Stromal cell of bone marrow (primary cell): Measurements from ENCODE around the gene NAV1.

ENCODE experiments used
- DNase-seq: peaks from one replicate; pipeline ENCODE4 v3.0.0-alpha.2; 2012; ENCODE audit warnings: low read depth

The NAV1 gene

DNA sequence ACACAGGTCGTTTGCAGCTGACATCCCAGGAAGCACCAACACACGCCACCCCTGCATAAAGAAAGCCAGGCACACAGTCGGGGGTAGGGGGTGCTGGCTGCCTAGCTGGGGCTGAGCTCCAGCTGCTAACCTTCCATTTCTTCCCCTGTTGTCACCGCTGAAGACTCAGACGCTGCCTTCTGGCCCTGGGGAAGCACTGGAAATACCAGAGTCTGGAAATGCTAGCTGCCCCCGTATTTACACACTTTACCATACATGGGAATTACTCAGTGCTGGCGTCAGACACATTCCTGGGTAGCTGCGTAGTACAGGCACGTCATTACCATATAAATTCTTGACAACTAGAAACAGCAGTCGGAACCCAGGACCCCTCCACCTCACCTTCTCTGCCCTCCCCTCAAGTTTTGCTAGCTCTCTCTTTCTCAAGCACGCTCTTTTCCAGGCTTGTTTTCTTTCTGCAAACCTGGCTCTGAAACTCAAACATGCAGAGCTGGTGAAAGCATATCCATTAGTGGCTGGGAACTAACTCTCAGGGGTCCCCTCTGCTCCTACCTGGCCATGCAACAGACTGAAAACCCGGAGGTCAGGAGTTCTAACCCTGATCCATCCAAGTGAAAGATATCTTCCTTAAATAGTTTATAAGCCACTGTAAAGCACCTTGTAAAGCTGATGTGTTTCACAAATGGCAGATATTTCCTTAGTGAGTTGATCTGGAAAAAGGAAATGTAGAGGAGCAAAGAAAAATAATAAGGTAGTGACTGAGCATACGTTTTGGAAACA is 35.3 kb upstream of the NAV1 start:
- peak; percentile 87 for DNase-seq

GRCh38 chr1:201504179-201504631 is 34.7 kb upstream of the NAV1 start:
- DNase-seq, result no peak

- no peak for DNase-seq
Measured at GRCh38 chr1:201504799-201505502, 34.0 kb upstream of the NAV1 start.

GRCh38 chr1:201505503-201505890 is 33.4 kb upstream of the NAV1 start:
- DNase-seq, result no peak

- DNase-seq, result no peak
Measured at GRCh38 chr1:201506092-201506491, 32.8 kb upstream of the NAV1 start.

- peak; percentile 68 for DNase-seq
Measured at GRCh38 chr1:201506557-201507359, 32.2 kb upstream of the NAV1 start, which contains the start of gene CSRP1. TSS of gene CSRP1 (minus strand) at chr1:201507123. CDS start at chr1:201496303, 10,820 bp downstream.

- no peak for DNase-seq
Measured at GRCh38 chr1:201507360-201507675, 31.6 kb upstream of the NAV1 start.

DNA sequence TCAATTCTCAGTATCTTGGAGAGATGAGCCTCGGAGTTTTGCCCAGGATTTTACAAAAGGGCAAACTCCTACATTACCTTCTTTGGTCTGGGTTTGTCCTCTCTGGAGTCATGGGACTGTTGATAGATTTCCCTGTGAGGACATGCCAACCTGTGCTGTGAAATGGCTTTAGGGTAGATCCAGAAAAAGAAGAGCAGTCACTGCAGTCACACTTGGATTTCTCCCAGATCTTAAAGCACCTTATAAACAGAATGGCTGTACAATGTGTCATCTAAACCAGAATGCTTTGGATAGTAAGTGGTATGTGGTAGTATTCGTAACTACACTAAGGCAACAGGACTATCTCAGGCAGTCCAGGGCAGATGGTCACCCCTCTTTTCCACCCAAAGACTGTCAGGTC is 30.1 kb upstream of the NAV1 start:
- no peak for DNase-seq

DNA sequence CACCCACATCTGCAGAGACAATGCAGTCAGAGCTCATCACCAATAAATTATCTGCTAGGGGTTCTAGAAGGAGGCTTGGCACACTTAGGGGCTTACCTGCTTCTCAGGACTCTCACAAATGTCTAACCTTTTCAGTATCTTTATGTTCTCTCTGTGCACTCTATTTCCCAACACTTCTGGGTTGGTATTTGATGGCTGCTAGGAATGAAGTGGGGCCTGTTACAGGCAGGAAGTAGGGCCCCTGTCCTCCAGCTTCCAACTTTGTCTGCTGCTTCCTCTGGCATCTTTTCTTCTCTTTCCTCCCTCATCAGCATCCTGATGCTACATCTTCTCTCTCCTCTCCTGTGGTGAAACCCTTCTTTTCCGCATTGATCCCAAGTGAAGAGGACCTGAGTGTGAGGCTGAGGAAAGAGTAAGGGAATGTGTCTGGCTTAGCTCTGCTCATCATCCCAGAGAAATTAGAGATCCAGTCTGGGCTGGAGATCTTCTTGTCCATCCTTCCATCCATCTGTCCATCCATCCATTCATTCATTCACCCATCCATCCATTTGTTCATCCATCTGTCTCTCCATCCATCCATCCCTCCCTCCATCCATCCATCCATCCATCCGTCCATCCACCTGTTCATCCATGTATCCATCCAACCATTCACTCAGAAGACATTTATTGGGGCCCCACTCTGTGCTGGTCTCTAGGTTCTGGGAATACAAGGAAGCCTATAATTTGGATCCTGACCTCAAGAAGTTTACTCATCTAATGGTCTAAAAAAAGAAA is 29.1 kb upstream of the NAV1 start:
- DNase-seq, result no peak

- no peak for DNase-seq
Measured at GRCh38 chr1:201510734-201511133, 28.2 kb upstream of the NAV1 start.

GRCh38 chr1:201511396-201511940 is 27.5 kb upstream of the NAV1 start:
- DNase-seq, result no peak

DNA sequence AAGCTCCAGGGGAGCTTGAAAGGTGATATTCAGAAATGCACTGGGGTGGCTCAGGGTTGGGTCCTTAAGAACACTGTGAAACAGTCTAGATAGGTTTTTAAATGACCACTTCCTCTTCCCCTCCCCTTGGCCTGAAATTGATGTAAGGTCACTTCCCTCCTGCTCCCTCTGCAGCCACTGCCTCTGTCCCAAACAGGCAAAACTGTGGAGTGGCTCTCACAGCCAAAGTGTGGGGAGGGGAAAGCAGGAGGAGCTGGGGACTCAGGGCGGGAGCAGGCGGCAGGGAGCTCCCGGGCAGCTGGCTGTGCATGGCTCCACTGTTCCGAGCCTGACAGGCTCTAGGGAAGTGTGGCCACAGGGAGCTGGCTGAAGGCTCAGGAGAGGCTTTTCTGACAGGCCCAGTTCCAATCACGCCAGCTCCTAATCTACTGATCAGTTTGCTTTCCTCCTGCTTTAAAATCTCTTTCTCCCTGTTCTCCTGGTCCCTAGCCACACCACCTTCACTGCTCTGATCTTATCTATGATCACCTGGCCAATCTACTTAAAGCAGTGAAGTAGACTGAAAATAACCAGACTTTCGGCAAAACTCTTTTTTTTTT is 26.9 kb upstream of the NAV1 start:
- no peak for DNase-seq

DNA sequence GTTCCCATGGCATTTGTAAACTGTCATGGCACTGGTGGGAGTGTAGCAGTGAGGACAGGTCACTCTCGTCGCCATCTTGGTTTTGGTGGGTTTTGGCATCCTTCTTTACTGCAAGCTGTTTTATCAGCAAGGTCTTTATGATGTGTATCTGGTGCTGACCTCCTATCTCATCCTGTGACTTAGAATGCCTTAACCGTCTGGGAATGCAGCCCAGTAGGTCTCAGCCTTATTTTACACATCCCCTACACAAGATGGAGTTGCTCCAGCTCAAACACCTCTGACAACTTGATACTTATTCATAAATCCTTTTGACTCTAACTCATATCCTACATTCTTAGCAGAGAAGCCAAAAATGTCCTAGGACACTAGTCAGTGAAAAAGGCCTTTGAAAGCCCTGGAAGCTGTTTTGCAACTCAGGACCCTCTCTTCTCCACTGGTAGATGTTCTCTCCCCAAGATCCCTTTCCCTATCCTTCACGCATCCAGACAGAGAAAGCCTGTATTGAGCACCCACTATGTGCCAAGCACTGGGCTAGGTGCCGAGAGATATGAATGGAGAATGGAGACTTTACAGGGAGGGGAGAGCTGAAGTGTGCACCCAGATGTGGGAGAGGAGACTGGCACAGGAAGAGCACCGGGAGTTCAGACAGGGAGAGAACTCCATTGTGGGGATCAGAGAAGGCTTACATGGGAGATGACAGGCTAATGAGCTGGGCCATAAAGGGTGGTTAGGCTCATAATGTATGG is 25.3 kb upstream of the NAV1 start:
- no peak for DNase-seq

DNA sequence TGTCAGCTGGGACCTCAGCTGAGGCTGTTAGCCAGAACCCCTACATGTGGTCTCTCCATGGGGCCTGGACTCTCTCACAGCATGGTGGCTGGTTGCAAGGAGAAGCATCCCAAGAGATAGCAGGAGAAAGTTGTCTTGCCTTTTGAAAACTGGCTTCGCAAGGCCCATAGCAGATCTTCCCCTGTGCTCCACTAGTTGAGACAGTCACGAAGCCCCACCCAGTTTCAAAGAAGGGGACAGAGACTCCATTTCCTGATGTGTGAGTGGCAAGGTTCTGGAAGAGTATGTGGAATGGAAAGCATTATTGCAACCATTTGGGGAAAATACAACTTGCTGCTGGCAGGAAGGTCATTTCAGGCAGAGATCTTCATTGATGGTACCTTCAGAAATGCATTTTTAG is 24.5 kb upstream of the NAV1 start:
- no peak for DNase-seq

DNA sequence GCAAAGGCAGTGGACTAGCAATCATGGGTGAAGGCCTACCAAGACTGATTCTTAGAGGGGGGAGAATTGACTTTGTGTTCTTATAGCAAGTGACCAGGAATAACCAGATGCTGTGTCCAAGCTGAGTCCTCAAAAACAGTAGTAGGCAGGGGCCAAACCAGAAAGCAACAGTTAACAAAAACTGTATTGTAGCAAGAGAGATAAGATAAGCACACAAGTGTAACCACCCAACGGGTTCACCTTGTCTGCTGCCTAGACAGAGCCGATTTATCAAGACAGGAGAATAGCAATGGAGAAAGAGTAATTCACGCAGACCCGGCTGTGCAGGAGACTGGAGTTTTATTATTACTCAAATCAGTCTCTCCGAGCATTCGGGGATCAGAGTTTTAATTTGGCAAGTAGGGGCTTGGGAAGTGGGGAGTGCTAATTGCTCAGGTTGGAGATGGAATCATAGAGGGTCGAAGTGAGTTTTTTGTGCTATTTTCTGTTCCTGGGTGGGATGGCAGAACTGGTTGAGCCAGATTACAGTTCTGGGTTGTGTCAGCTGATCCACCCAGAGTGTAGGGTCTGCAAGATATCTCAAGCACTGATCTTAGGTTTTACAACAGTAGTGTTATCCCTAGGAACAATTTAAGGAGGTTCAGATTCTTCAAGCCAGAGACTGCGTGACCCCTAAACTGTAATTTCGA is 23.7 kb upstream of the NAV1 start:
- DNase-seq, result no peak

DNA sequence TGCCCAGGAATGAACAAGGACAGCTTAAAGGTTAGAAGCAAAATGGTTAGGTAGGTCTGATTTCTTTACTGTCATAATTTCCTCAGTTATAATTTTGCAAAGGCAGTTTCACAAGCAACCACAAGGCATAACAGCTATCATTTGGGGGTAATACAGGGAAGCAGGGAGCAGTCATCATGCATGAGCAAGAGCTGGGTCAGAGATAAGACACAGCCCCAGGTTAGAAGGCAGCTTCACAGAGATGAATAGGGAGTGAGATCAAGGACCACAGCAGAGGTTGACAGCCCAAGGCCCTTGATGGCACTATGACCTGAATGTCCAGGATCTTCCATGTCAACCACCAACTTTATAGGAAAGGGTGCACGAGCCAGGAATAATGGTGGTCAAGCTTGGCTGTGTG is 23.0 kb upstream of the NAV1 start:
- no peak for DNase-seq

GRCh38 chr1:201516511-201517127 is 22.3 kb upstream of the NAV1 start:
- DNase-seq, result no peak

DNA sequence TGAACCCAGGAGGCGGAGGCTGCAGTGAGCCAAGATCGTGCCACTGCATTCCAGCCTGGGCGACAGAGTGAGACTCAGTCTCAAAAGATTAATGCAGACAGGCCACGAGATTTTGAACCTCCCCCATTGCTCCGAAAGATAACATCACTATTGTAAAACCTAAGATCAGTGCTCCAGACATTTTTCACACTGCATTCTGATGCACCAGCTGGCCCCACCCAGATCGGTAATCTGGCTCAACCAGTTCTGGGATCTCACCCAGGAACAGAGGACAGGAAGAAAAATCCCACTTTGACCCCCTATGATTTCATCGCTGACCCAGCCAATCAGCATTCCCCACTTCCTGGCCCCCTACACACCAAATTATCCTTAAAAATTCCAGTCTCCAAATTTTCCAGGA is 21.3 kb upstream of the NAV1 start:
- DNase-seq, result no peak

DNA sequence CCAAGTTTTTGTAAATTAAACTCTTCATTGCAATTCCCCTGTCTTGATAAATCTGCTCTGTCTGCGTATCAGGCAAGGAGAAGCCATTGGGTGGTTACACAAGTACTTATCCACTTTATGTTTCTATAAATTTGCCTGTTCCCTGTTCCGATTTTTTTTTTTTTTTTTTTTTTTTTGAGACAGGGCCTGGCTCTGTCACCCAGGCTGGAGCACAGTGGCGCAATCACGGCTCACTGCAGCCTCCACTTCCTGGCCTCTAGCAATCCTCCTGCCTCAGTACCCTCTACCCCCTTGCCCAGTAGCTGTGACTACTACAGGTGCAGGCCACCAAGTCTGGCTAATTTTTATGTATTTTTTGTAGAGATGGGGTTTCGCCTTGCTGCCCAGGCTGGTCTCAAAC is 20.9 kb upstream of the NAV1 start:
- DNase-seq, result no peak
